Stimulated activated CD4-positive, alpha-beta T cell treated with anti-CD3 and anti-CD28 coated beads, Interleukin-4, amount 100 ng/mL, for 48 hours (primary cell): ENCODE results near the gene DIS3L2.
A peak's percentile ranks its signal among the peaks of the same experiment; 100 is the strongest.
"Not testable (repeated sequence)": the region's sequence is repeated elsewhere in the genome, so short reads cannot be mapped to it uniquely, and the experiment has no call there.

Experiments used
- DNase-seq, 2 donors: peaks; one replicate each; pipeline ENCODE4 v3.0.0-alpha.2; 2020; ENCODE audit warnings: low read depth in 2 of 2

The DIS3L2 gene

GRCh38 chr2:232368311-232368731 is 406.8 kb downstream of the DIS3L2 start:
- no peak for DNase-seq

- DNase-seq: no peak
These were observed 407.8 kb downstream of the DIS3L2 start for GRCh38 chr2:232369126-232369951.

DNA sequence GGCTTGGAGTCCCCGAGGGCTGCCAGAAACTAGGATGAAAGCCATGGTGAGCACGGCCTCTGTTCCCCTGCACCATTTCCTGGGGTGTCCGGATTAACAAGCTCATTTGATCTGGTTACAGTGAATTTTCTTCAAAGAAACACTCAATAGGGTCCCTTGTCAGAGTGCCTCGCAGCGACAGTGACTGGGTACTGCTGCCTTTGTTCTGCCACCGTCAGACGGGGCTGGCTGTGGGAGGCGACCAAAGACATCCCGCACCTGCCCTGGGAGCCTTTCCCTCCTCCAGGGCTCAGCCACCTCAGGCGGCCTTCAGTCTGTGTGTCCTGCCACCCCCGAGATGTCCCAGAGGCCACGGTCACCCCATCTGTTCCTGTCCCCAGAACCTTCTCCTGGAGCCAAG is 408.5 kb downstream of the DIS3L2 start:
- not testable (repeated sequence) for DNase-seq

GRCh38 chr2:232372231-232373208 is 411.0 kb downstream of the DIS3L2 start:
- no peak for DNase-seq

GRCh38 chr2:232374356-232374755 is 412.8 kb downstream of the DIS3L2 start:
- no peak for DNase-seq

DNA sequence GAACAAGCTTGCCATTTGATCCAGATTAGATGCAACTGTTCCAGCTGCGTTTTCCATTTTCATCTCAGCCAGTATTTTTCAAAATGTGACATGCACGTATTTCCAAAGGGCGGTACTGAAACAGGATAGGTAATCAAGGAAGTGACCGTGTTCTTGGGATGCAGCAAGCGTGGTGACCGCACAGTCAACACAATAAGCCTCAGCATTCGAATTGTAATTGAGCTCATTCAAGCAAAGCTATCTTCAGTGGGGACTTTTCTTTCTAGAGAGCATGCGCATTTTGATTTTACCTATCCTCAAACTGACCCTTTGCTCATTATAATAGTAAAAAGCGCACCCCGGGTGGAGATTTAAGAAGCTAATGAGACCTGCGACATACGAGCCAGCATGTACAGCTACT is 413.7 kb downstream of the DIS3L2 start:
- DNase-seq: no peak

GRCh38 chr2:232376260-232376659 is 414.7 kb downstream of the DIS3L2 start:
- no peak for DNase-seq

DNA sequence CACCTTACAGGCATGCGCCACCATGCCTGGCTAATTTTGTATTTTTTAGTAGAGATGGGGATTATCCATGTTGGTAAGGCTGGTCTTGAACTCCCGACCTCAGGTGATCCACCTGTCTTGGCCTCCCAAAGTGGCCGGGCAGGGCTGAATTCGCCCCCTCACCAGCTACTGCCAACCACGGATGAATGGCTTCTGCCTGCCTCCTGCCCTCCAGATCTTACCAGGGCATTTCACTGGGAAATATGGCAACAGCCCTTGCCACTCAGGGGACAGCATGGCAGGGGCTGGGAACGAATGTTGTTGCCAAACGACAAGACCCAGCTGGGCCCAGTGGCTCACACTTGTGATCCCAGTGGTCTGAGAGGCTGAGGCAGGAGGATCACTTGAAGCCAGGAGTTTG is 415.2 kb downstream of the DIS3L2 start:
- DNase-seq: no peak

DNA sequence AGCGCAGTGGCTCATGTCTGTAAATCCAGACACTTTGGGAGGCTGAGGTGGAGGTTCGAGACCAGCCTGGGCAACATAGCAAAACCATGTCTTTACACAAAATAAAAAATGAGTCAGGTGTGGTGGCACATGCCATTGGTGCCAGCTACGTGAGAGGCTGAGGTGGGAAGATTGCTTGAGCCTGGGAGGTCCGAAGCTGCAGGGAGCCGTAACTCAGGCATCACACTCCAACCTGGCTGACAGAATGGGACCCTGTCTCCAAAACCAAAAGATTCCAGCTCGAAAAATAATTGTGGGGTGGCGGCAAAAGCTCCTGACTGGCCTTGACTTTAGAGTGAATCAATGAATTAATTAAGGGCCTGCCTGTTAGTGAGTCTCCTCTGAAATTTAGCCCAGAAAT is 415.8 kb downstream of the DIS3L2 start:
- no peak for DNase-seq

DNA sequence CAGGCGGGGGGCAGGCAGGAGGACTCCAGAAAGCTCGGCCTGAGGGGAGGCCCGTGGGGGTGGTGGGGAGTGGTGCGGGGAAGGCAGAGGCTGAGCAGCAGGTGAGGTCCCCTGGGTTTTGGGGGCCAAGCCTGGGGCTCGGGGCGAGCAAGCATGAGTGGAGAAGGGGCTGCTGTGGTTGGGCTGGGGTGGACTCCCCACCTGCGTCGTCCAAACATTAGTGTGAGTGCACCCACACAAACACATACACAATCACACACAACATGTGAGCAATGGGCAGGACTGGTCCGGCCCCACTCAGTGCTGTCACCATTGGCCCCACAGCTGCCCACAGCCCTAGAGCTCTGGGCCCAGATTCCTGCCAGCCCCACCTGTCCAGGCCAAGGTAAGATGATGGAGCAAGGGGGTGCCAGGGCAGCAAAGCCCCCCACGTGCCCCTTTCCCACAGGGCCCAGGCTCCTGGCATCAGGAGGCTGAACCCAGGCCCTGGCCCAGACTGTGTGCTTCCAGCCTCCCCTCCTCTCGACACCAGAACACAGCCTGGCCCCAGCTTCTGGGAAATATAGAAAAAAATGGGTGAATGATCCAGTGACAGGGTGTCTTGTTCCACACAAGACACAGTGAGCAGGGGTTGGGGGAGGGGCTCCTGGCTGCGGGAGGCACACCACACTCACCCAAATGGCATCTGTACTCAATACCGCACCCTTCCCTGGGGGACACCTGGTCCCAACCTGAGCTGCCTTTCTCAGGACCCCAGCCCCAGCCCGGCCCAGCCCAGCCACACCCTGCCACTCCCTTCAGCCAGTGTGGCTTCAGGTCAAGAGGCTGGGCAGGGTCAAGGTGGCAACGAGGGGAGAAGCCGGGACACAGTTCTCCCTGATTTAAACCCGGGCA is 416.6 kb downstream of the DIS3L2 start:
- no peak for DNase-seq

- not testable (repeated sequence) for DNase-seq
These were observed 417.2 kb downstream of the DIS3L2 start, which contains the start of gene ALPP for GRCh38 chr2:232378735-232379151. Gene ALPP, plus strand, starts transcription at chr2:232378751. Its CDS starts 52 bp downstream, at chr2:232378803.

DNA sequence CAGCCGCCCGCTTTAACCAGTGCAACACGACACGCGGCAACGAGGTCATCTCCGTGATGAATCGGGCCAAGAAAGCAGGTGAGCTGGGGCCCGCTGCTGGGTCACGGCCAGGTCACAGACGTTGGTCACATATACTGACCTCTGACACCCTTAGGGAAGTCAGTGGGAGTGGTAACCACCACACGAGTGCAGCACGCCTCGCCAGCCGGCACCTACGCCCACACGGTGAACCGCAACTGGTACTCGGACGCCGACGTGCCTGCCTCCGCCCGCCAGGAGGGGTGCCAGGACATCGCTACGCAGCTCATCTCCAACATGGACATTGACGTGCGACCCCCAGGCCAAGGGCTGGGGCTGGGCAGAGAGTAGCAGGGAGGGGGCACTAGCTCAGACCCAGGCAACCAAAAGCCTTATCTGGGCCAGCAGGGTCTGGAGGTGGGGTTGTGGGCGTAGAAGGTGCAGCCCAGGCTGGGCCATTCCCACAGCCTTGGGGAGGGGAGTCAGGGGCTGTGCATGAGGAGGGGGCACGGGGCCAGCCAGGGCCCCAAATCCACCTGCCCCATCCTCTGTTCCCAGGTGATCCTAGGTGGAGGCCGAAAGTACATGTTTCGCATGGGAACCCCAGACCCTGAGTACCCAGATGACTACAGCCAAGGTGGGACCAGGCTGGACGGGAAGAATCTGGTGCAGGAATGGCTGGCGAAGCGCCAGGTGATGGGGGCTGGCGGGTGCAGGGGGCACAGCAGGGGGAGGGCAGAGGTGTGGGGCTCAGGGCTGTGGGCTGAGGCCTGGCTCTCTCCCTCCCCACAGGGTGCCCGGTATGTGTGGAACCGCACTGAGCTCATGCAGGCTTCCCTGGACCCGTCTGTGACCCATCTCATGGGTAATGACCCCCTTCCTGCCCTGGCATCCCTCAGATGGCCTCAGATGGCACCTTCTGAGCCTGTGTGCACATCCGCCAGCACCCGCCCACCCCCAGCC is 418.4 kb downstream of the DIS3L2 start:
- DNase-seq: not testable (repeated sequence)

DNA sequence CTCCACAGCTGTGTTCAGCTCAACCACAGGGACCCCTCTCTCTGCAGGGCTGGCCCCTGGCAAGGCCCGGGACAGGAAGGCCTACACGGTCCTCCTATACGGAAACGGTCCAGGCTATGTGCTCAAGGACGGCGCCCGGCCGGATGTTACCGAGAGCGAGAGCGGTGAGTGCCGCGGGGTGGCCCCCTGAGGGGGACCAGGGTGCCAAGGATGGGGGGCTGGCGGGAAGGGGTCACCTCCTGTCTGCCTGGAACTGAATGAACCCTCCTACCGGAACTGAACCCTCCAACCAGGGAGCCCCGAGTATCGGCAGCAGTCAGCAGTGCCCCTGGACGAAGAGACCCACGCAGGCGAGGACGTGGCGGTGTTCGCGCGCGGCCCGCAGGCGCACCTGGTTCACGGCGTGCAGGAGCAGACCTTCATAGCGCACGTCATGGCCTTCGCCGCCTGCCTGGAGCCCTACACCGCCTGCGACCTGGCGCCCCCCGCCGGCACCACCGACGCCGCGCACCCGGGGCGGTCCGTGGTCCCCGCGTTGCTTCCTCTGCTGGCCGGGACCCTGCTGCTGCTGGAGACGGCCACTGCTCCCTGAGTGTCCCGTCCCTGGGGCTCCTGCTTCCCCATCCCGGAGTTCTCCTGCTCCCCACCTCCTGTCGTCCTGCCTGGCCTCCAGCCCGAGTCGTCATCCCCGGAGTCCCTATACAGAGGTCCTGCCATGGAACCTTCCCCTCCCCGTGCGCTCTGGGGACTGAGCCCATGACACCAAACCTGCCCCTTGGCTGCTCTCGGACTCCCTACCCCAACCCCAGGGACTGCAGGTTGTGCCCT is 419.9 kb downstream of the DIS3L2 start:
- DNase-seq: peak; percentile 13 to 25

DNA sequence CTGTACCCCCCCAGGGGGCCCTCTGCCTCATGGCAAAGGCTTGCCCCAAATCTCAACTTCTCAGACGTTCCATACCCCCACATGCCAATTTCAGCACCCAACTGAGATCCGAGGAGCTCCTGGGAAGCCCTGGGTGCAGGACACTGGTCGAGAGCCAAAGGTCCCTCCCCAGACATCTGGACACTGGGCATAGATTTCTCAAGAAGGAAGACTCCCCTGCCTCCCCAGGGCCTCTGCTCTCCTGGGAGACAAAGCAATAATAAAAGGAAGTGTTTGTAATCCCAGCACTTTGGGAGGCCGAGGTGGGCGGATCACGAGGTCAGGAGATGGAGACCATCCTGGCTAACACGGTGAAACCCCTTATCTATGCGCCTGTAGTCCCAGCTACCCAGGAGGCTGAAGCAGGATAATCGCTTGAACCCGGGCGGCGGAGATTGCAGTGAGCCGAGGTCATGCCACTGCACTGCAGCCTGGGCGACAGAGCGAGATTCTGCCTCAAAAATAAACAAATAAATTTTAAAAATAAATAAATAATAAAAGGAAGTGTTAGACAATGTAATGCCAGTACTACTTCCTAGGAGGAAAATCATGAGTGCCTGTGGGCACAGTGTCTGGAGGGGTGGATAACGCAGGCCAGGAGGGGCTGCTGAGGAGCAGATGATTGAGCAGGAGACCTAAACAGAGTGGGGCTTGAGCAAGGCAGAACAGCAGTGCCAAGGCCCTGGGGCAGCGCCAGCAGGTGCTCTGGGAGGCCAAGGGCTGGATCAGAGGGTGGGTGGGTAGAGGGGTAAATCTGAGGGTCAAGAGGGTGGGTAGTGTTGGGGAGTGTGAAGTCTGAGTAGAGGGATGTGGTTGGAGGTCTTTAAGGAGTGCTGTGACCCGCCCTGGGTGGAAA is 421.1 kb downstream of the DIS3L2 start:
- DNase-seq: no peak

DNA sequence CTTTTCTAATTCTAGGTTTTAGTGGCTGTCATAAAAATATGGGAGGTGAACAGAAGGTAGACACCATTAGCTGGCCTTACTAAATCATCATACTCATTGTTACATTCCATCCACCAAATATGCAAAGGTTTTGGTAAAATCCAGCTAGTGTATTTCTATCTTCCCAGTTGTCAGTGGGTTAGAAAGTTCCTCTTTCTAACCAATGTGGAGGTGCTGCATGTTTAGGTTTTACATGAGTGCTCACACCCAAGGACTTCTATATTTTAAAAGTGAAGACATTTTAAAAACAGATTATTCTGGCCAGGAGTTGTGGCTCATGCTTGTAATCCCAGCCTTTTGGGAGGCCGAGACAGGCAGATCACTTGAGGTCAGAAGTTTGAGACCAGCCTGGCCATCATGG is 423.0 kb downstream of the DIS3L2 start:
- DNase-seq: no peak

- DNase-seq: not testable (repeated sequence)
These were observed 423.5 kb downstream of the DIS3L2 start for GRCh38 chr2:232385058-232385457.

DNA sequence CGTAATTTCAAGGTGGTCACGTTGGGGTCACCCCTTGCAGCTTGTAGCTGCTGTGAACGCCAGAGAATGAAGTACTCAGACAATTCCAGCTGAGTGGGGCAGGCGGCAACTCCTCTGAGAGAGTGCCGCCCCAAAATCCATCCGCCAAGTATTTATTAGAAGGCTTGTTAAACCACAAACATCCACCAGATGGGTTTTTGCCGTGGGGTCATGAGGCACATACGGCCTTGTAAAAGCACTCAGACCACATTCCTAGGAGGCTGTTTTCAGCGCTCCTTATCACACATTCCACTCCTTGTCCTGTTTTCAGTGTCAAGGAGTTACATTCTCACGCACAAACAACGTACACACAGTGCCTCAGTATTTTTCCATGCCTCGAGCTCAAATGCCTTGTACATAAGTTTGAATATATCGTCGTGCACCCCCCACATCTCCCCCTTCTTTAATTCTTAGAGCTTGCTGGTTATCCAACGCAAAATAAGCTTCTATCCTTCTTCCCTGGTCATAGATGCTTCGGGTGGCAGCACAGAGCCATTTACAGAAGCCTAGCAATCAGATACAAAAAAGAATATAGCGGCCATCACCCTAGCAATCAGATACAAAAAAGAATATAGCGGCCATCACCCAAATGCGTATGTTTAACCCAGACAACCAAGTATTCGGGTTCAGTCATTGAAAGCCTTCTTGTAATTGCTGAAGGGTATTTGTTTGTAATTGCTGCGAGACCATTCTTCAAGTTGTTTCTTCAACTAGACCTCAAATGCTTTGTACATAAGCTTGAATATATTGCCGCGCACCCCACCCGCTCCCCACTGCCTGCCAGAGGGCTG is 424.4 kb downstream of the DIS3L2 start:
- no peak for DNase-seq

DNA sequence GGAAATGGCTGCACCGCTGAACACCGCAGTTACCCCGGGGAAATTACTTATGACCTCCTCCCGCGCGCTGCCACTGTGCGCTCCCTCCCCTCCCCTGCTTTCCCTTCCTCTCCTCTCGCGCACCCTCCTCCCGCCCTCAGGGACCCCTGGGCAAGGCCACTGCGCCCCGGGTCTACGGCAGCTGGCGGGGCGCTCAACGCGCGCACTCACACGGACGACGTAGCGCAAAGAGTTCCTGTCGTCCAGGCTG is 424.9 kb downstream of the DIS3L2 start:
- no peak for DNase-seq
